MM.1S (cell line): ENCODE results near the gene TMX1.

Experiments used
- EZH2phosphoT487 ChIP-seq: fragments of 300-600 bp; sonication (generic); IDR thresholded peaks from 2 replicates; pipeline ENCODE4 v1.6.1; 2018; ENCODE audit warnings: antibody characterized with exemption, low read length
- TF ChIP-seq, protein P1 (sequence below): fragments of 300-600 bp; sonication (generic); IDR thresholded peaks from 2 replicates; pipeline ENCODE4 v1.5.1; 2016; ENCODE audit warnings: antibody characterized with exemption, low read length, mixed read lengths

DNA sequence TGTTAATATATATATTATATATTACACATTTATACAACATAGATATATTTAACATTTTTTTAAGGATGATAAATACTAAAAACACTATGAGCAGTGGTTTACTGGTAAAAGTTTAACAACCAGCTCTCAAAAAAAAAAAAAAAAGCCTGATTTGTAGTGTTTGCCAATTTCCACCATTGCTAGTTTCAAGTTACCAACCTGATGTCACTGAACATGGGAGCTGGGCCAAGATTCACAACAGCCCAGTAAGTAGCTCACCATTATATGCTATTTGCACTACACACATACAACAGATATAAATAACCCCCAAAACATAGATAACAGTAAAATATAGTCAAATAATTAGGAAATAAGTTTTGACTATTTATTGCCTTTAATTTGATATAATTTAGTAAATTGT is 28.9 kb upstream of the TMX1 start:
- TF ChIP-seq EZH2phosphoT487: no peak
- TF ChIP-seq, protein P1, sequence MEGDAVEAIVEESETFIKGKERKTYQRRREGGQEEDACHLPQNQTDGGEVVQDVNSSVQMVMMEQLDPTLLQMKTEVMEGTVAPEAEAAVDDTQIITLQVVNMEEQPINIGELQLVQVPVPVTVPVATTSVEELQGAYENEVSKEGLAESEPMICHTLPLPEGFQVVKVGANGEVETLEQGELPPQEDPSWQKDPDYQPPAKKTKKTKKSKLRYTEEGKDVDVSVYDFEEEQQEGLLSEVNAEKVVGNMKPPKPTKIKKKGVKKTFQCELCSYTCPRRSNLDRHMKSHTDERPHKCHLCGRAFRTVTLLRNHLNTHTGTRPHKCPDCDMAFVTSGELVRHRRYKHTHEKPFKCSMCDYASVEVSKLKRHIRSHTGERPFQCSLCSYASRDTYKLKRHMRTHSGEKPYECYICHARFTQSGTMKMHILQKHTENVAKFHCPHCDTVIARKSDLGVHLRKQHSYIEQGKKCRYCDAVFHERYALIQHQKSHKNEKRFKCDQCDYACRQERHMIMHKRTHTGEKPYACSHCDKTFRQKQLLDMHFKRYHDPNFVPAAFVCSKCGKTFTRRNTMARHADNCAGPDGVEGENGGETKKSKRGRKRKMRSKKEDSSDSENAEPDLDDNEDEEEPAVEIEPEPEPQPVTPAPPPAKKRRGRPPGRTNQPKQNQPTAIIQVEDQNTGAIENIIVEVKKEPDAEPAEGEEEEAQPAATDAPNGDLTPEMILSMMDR: no peak
